Activated T-cell treated with anti-CD3 and anti-CD28 coated beads, Interleukin-2, amount 50 U/mL, for 72 hours (primary cell): ENCODE measurements around the gene RGS7. TPM values are rescaled to one million over a fixed set of nuclear protein-coding genes. Genes with fewer than 3 reads are reported as not detected.
"Not testable (repeated sequence)": the region's sequence is repeated elsewhere in the genome, so short reads cannot be mapped to it uniquely, and the experiment has no call there.

Experiments used
- ATAC-seq, 2 donors: fragments of 150-1000 bp; cut with Tn5 transposase; replicated peaks in 1 of 2; 2 replicates each; pipeline ENCODE4 v1.10.0; 2021; ENCODE audit warnings: moderate library complexity in 2 of 2, mild to moderate bottlenecking in 1 of 2
- DNase-seq, 2 donors: peaks; one replicate each; pipeline ENCODE4 v3.0.0; 2021 to 2022; ENCODE audit warnings: mixed read lengths in 1 of 2
- H3K27ac Mint-ChIP-seq: one replicate; pipeline ENCODE4 v1.8.0; 2022; ENCODE audit warnings: mild to moderate bottlenecking, moderate library complexity, mixed read lengths
- H3K27me3 Mint-ChIP-seq: one replicate; pipeline ENCODE4 v1.8.0; 2022; ENCODE audit warnings: low read depth, mixed read lengths
- H3K36me3 Mint-ChIP-seq, 2 donors: one replicate each; pipeline ENCODE4 v1.8.0; 2022; ENCODE audit warnings: mixed read lengths in 2 of 2, mild to moderate bottlenecking in 1 of 2; ENCODE audit not compliant: insufficient read depth in 2 of 2
- H3K4me1 Mint-ChIP-seq: one replicate; pipeline ENCODE4 v1.8.0; 2022; ENCODE audit warnings: low read depth, mixed read lengths
- H3K4me3 Mint-ChIP-seq, 2 donors: one replicate each; pipeline ENCODE4 v1.8.0; 2022; ENCODE audit warnings: mild to moderate bottlenecking in 2 of 2, mixed read lengths in 2 of 2, moderate library complexity in 2 of 2
- H3K9me3 Mint-ChIP-seq, 2 donors: one replicate each; pipeline ENCODE4 v1.8.0; 2022; ENCODE audit warnings: mixed read lengths in 2 of 2
- total RNA-seq, 2 donors: library from RNA; stranded (reverse); gene quantifications; one replicate each; pipeline ENCODE4 v1.2.3, GENCODE V29; 2022

RGS7 gene
- total RNA-seq, 2 donors from 2014 or later: not detected

DNA sequence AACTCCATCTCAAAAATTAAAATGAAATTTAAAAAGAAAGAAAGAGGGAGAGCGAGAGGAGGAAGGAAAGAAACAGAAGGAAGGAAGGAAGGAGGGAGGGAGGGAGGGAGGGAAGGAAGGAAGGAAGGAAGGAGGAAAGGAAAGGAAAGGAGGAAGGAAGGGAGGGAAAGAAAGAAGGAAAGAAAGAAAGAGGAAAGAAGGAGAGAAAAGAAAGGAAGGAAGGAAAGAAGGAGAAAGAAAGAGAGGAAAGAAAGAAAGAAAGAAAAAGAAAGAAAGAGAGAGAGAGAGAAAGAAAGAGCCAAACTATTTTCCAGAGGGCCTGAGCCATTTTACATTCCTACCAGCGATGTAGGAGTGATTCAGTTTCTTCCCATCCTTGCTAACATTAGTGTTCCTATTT lies 364.0 kb downstream of the RGS7 start:
- Mint-ChIP-seq H3K27ac (no peak overlapping the region), H3K27me3 (no peaks in the 10 kb centered on the region), H3K4me1 (no peaks in the 10 kb centered on the region), H3K9me3 (peaks cover 3% of the 10 kb centered on the region in 2 donors), H3K36me3 (no peaks in the 10 kb centered on the region), H3K4me3 (no peak overlapping the region)
- ATAC-seq (no peak), DNase-seq (no peak)

DNA sequence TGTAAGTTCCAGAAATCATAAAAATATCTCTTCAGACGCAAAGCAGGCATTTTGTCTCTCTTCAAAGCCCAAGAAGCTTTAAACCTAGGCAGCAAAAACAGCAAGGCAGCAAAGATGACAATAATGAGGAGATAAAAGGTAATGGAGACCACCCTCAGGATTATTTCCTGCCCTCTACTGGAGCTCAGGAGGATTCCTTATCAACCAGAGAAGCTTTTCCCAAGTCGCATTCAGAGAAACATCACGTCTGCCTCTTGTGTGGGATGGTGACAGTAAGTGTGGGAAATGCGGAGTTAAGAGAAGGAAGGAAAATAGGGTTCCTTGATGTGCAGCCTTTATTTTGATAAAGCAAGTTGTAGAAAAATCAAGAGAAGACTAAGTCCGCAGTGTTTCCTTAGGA lies 365.8 kb downstream of the RGS7 start:
- no peak for DNase-seq
- Mint-ChIP-seq H3K27ac (no peak overlapping the region), H3K27me3 (no peaks in the 10 kb centered on the region), H3K36me3 (no peaks in the 10 kb centered on the region), H3K9me3 (peaks cover 3% of the 10 kb centered on the region in 2 donors), H3K4me3 (no peak overlapping the region), H3K4me1 (no peaks in the 10 kb centered on the region)
- ATAC-seq: no peak

DNA sequence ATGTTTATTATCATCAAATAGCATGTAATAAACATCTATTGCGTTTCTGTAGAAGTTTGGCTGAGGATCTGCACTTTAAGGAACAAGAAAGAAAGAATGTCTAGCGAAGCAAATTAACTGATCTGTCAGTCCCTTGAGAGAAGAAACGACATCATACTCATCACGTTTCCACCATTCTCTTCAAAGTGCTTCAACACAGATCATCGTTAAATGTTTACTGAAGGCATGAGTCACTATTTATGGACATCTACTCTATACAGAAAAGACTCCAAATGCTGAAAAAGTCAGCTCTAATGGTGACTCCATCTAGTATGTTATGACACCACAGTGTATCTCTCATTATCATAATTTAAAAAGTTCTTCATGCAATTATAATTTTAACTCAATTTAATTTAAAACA lies 369.1 kb downstream of the RGS7 start:
- Mint-ChIP-seq H3K36me3 (no peaks in the 10 kb centered on the region), H3K4me1 (no peaks in the 10 kb centered on the region), H3K27ac (no peak overlapping the region), H3K27me3 (no peaks in the 10 kb centered on the region), H3K9me3 (peaks cover 2 to 8% of the 10 kb centered on the region in 2 donors), H3K4me3 (no peak overlapping the region)
- DNase-seq (no peak), ATAC-seq (no peak)

DNA sequence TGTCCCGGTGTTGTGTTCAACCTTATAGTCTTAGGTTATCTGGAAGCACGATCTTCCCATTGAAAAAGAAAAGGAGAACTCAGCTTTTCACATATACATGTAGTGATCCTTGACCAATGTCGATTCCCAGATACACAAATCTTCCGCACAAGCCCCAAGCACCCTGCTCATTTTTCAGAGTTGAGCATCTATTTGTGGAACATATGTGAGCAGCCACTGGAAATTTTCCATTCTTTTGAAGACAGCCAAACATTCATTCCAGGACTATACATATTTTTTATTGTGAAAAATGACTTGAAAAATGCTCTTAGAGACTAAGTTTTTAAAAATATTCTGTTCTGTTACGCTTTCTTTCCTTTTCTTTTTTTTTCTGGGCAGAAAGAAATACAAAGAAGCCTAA lies 371.9 kb downstream of the RGS7 start:
- no peaks in the 10 kb centered on the region for H3K36me3 Mint-ChIP-seq
- H3K27me3 Mint-ChIP-seq: no peaks in the 10 kb centered on the region
- ATAC-seq (no peak), DNase-seq (no peak)
- no peak overlapping the region for H3K27ac Mint-ChIP-seq
- H3K4me1 Mint-ChIP-seq: no peaks in the 10 kb centered on the region
- H3K4me3 Mint-ChIP-seq: no peak overlapping the region
- H3K9me3 Mint-ChIP-seq: peaks cover 2 to 10% of the 10 kb centered on the region in 2 donors

DNA sequence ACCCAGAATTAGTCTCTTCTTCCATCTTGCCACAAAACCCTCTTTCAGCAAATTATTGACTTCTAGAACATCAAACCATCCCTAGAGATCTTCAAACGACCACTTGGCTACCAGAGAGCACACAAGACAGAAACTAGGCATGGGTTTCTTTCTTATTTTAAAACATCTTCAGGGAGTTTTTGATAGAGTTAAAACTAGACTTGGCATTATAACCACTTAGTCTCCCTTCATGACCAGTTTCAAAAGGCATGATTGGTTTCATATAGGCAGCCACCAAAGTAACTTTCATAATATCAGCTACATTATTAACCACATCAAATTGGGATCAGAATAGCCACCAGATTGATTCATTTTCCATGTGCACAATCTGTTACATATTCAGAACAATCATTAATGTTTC lies 376.7 kb downstream of the RGS7 start:
- H3K27me3 Mint-ChIP-seq: no peaks in the 10 kb centered on the region
- no peak for DNase-seq
- peaks cover 4 to 16% of the 10 kb centered on the region in 2 donors for H3K9me3 Mint-ChIP-seq
- no peaks in the 10 kb centered on the region for H3K36me3 Mint-ChIP-seq
- H3K4me3 Mint-ChIP-seq: no peak overlapping the region
- no peak for ATAC-seq
- no peaks in the 10 kb centered on the region for H3K4me1 Mint-ChIP-seq
- no peak overlapping the region for H3K27ac Mint-ChIP-seq

DNA sequence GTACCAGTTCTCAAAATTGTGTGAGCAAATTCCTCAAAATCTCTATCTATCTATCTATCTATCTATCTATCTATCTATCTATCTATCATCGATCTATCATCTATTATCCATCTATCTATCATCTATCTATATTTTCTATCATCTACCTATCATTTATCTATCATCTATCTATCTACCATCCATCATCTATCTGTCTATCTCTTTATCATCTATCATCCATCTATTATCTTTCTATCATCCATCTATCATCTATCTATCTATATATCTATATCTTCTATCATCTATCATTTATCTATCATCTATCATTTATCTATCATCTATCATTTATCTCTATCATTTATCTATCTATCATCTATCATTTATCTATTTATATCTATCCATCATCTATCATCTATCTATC lies 380.3 kb downstream of the RGS7 start:
- no peak overlapping the region for H3K4me3 Mint-ChIP-seq
- H3K9me3 Mint-ChIP-seq: peaks cover 5 to 15% of the 10 kb centered on the region in 2 donors
- ATAC-seq (no peak), DNase-seq (no peak)
- H3K27ac Mint-ChIP-seq: no peak overlapping the region
- no peaks in the 10 kb centered on the region for H3K36me3 Mint-ChIP-seq
- no peaks in the 10 kb centered on the region for H3K4me1 Mint-ChIP-seq
- H3K27me3 Mint-ChIP-seq: no peaks in the 10 kb centered on the region

DNA sequence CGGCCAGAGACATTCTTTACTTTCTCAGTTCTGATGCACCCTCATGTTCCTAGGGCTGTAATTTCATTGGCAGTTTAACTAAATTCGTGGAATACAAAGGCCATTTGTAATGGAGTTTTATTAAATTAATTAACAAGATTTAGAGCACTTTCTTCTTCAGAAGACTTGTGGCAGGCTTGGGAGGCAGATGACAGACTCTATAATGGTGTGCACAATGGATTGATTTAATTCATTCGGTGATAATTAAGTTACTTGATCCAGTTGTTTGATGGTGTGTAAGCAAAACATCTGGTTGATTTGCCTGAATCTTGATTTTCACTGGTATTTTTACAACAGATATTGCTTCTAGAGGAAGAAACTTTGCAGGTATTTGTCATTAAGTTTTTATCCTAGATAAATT lies 383.1 kb downstream of the RGS7 start:
- no peak overlapping the region for H3K4me3 Mint-ChIP-seq
- H3K36me3 Mint-ChIP-seq: peaks cover 2% of the 10 kb centered on the region in 2 donors

DNA sequence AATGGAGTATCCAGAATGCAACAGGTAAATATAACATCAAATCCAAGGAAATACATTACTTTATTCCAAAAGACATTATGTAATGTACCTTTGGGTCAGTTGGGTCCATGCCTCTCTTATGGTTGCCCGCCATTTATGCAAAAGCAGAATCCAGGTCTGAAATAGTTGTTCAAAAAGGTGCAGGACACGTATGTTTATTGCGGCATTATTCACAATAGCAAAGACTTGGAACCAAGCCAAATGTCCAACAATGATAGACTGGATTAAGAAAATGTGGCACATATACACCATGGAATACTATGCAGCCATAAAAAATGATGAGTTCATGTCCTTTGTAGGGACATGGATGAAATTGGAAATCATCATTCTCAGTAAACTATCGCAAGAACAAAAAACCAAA lies 384.9 kb downstream of the RGS7 start:
- H3K4me3 Mint-ChIP-seq, H3K27me3 Mint-ChIP-seq, H3K36me3 Mint-ChIP-seq, ATAC-seq, H3K27ac Mint-ChIP-seq, DNase-seq, H3K4me1 Mint-ChIP-seq: not testable (repeated sequence)
- peaks cover 5 to 14% of the 10 kb centered on the region in 2 donors for H3K9me3 Mint-ChIP-seq

More for the DNA sequence above, 383.1 kb downstream of the RGS7 start:
- no peak for ATAC-seq
- H3K9me3 Mint-ChIP-seq: peaks cover 5 to 18% of the 10 kb centered on the region in 2 donors
- H3K27me3 Mint-ChIP-seq: no peaks in the 10 kb centered on the region
- no peaks in the 10 kb centered on the region for H3K4me1 Mint-ChIP-seq
- DNase-seq: no peak
- no peak overlapping the region for H3K27ac Mint-ChIP-seq

DNA sequence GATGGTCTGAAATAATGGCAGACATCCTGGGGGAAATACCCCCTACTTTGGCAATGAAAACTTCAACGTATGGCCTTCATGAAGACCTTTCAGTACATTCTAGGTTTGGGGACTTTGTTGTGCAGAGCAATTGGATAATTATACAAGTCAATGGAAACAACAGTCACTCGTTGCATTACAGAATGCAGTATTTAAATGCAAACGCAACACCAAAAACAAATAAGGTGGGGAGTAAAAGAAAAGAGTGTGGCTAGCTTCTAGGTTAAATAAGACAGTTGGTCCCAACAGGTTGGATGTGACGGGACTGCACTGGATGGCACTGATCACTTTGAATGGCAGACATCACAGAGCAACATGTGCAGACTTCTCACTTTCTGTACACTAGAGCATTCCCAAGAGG lies 386.8 kb downstream of the RGS7 start:
- no peaks in the 10 kb centered on the region for H3K27me3 Mint-ChIP-seq
- DNase-seq: no peak
- no peak for ATAC-seq
- H3K4me3 Mint-ChIP-seq: no peak overlapping the region
- no peaks in the 10 kb centered on the region for H3K4me1 Mint-ChIP-seq
- H3K27ac Mint-ChIP-seq: no peak overlapping the region
- peaks cover 2 to 8% of the 10 kb centered on the region in 2 donors for H3K9me3 Mint-ChIP-seq
- H3K36me3 Mint-ChIP-seq: peaks cover 2% of the 10 kb centered on the region in 2 donors

DNA sequence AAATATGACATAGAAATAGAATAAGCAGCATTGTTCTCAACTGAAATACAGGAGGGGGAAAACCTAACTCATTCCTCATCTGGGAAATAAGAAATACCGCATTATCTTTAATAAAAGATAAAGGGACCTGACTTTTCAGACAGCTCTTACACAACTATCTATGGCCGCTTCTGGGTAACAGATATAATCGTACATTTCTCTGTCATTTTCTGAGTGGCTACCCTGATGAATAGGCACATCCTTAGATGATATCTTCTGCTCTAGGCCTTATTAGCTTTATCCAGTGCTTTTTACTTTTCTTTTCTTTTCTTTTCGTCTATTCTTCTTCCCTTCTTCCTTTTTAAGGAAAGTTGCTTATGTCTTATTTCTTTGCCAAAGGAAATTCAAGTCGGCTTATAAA lies 388.1 kb downstream of the RGS7 start:
- H3K27me3 Mint-ChIP-seq: no peaks in the 10 kb centered on the region
- no peaks in the 10 kb centered on the region for H3K4me1 Mint-ChIP-seq
- no peak overlapping the region for H3K4me3 Mint-ChIP-seq
- DNase-seq (no peak), ATAC-seq (no peak)
- peaks cover 0 to 8% of the 10 kb centered on the region in 2 donors for H3K9me3 Mint-ChIP-seq
- peaks cover 2% of the 10 kb centered on the region in 2 donors for H3K36me3 Mint-ChIP-seq
- H3K27ac Mint-ChIP-seq: no peak overlapping the region

DNA sequence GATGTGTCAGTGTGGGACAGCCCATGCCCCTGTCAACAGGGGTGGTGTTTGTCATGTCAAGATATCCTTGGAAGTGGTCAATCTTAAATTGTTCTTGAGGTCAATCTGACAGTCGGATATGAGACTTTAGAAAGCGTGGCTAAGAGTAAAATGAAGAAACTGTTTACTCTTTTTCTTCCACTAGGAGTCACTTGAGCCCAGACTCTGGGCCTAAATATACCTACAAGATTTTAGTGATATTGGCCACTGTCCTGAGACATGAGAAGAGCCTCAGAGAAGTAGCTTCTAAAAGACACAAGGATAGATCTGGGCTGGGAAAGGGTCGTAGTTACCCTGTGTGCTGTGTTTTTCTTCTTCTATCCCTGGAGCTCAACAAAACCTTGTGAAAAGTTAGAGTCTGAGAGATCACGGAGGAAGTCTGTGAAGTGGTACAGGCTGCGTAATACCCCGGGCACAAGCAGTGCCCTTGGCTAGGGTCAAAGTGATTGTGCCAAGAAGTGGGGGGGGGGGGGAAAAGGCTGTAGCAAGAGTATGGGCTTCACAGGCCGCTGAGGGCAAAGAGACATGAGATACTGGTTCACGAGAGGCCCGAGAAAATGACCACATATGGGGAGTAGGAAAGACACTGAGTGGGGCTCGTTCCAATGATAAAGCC lies 389.8 kb downstream of the RGS7 start:
- no peak for ATAC-seq

DNA sequence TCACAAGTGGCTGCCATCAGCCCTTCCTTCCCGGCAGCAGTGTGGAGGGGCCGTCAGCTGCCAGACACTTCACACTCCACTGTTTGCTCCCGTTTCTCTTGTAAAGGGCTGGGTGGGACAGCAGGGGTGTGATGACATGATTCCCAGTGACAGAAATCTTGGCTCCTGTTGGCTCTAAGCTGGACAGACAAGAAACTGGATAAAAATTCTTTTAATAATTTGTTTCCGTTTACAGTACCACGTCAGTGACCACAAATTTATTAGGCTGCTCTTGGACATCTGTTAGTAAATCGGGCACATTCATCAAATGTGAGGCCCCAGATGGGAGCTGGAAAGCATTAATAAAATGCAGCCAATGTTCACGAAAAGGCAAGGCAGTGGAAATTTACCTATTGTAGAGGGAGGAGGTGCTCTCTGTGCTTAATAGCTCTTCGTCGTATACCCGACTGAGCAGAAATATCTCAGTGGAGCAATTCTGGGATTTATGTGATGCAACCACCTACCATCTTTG lies 391.4 kb downstream of the RGS7 start:
- Mint-ChIP-seq H3K4me3 (no peak overlapping the region), H3K4me1 (no peaks in the 10 kb centered on the region), H3K27me3 (no peaks in the 10 kb centered on the region), H3K9me3 (peaks cover 0 to 5% of the 10 kb centered on the region in 2 donors), H3K27ac (no peak overlapping the region), H3K36me3 (peaks cover 2% of the 10 kb centered on the region in 2 donors)
- no peak for ATAC-seq
- no peak for DNase-seq

More for the DNA sequence above, 389.8 kb downstream of the RGS7 start:
- Mint-ChIP-seq H3K4me3 (no peak overlapping the region), H3K9me3 (peaks cover 0 to 8% of the 10 kb centered on the region in 2 donors), H3K27ac (no peak overlapping the region), H3K27me3 (no peaks in the 10 kb centered on the region), H3K4me1 (no peaks in the 10 kb centered on the region), H3K36me3 (peaks cover 2% of the 10 kb centered on the region in 2 donors)
- DNase-seq: no peak

DNA sequence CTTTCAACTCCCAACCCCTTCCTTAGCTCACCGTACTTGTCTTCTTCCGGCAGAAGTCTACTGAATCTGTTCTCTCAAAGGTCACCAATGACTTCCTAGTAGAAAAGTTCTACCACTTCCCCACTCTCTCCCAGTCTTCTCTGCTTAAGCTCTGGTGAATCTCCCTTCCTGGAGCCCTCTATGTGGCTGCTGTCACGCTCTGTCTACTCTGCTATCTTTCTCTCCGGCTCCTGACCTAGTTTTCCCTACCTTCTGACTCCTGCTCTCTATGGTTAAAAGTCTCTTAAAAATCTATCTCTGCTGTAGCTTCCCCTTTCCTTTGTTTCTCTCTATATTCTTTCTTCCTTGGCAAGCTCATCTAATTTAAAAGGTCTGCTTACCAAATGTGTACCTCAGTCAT lies 394.9 kb downstream of the RGS7 start:
- Mint-ChIP-seq H3K27ac (no peak overlapping the region), H3K4me1 (no peaks in the 10 kb centered on the region), H3K4me3 (no peak overlapping the region), H3K27me3 (no peaks in the 10 kb centered on the region), H3K9me3 (no peaks in the 10 kb centered on the region), H3K36me3 (no peaks in the 10 kb centered on the region)
- DNase-seq: no peak
- ATAC-seq: no peak

DNA sequence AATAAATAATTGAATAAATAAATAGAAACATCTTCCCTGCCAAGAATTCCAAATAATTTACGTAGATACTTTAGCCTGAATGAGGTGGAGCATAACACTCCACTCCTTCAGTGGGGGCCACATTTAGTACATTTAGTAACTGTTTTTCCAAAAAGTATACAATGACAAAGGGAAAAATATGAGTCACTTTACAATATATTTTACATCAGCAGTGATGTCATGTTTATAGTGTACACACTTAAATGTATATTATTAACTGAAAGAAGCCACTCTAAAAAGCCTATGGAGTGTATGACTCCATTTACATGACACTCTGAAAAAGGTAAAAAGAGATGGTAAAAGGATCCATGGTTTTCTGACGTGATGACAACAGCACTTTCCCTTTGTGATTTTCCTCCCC lies 400.6 kb downstream of the RGS7 start:
- no peak for DNase-seq
- ATAC-seq: no peak
- Mint-ChIP-seq H3K36me3 (peaks cover 0 to 2% of the 10 kb centered on the region in 2 donors), H3K4me1 (no peaks in the 10 kb centered on the region), H3K4me3 (no peak overlapping the region), H3K27ac (no peak overlapping the region), H3K9me3 (no peaks in the 10 kb centered on the region), H3K27me3 (no peaks in the 10 kb centered on the region)
